ENCODE measurements around the gene KIAA0408. TPM values are rescaled to one million over a fixed set of nuclear protein-coding genes. Genes with fewer than 3 reads are reported as not detected.
"Not testable (repeated sequence)": the region's sequence is repeated elsewhere in the genome, so short reads cannot be mapped to it uniquely, and the experiment has no call there.

KIAA0408 gene
- total and polyA plus RNA-seq, 9 donors: 1.8 to 7.4 (median 4.0) TPM

DNA sequence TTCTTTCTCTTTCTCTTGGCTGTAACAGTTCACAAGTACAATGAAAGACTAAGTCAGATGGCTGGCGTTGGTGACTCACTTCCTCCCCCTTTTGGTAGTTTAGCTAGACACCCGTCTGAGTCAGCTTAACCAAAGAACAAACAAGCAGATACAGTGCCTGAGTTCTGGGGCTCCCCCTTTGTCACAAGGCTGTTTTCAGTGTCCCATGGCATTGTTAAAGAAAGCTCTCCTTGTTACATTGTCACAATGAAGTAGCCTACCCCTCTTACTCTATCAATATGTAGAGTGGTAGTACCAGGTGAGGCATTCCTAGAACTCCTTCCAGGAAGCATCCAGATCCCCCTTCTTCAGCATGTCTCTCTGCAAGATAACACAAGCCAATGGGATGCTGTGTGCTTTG lies 38.6 kb downstream of the KIAA0408 start:
- no peaks in the 10 kb centered on the region for H3K36me3 ChIP-seq
- DNase-seq: peak in 1 of 5 donors; percentile 57
- intact Hi-C loops (cut with DNase I): no loop called here
- H3K27me3 ChIP-seq: no peaks in the 10 kb centered on the region
- no peak overlapping the region for H3K27ac ChIP-seq
- no peak overlapping the region for H3K4me3 ChIP-seq
- no peaks in the 10 kb centered on the region for H3K9me3 ChIP-seq
- 2 to 13% (median 11%) methylated on average over 2 of the region's 2 CpGs for WGBS, 3 donors
- TF ChIP-seq EP300 (IDR thresholded peaks at IDR 0.05): no peak
- no peak for TF ChIP-seq POLR2A (IDR thresholded peaks at IDR 0.05)
- no peak for TF ChIP-seq CTCF (IDR thresholded peaks at IDR 0.05)
- H3K4me1 ChIP-seq (ENCODE audit: insufficient read depth): no peaks in the 10 kb centered on the region

- Histone ChIP-seq H3K4me3 (no peak overlapping the region), H3K27ac (no peak overlapping the region), H3K27me3 (no peaks in the 10 kb centered on the region), H3K36me3 (no peaks in the 10 kb centered on the region), H3K4me1 (ENCODE audit: insufficient read depth) (no peaks in the 10 kb centered on the region), H3K9me3 (no peaks in the 10 kb centered on the region)
- WGBS, 3 donors: 88 to 95% (median 90%) methylated on average over 2 of the region's 2 CpGs
- intact Hi-C loops (cut with DNase I): no loop called here
- no peak for DNase-seq
- TF ChIP-seq POLR2A (IDR thresholded peaks at IDR 0.05) (no peak), CTCF (IDR thresholded peaks at IDR 0.05) (no peak), EP300 (IDR thresholded peaks at IDR 0.05) (no peak)
Observed at GRCh38 chr6:127415096-127415495, 44.1 kb downstream of the KIAA0408 start.

DNA sequence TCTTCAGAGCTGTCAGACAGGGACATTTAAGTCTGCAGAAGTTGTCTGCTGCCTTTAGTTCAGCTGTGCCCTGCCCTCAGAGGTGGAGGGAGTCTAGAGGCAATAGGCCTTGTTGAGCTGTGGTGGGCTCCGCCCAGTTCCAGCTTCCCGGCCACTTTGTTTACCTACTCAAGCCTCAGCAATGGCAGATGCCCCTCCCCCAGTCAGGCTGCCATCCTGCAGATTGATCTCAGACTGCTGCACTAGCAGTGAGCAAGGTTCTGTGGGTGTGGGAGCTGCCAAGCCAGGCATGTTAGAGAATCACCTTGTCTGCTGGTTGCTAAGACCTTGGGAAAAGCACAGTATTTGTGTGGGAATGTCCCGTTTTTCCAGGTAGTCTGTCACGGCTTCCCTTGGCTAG lies 46.1 kb downstream of the KIAA0408 start:
- H3K4me3 ChIP-seq; DNase-seq; H3K36me3 ChIP-seq; H3K4me1 ChIP-seq (ENCODE audit: insufficient read depth); H3K27ac ChIP-seq; H3K27me3 ChIP-seq; intact Hi-C loops (cut with DNase I); H3K9me3 ChIP-seq: not testable (repeated sequence)
- WGBS, 3 donors: 69 to 77% (median 76%) methylated on average over 4 of the region's 4 CpGs

DNA sequence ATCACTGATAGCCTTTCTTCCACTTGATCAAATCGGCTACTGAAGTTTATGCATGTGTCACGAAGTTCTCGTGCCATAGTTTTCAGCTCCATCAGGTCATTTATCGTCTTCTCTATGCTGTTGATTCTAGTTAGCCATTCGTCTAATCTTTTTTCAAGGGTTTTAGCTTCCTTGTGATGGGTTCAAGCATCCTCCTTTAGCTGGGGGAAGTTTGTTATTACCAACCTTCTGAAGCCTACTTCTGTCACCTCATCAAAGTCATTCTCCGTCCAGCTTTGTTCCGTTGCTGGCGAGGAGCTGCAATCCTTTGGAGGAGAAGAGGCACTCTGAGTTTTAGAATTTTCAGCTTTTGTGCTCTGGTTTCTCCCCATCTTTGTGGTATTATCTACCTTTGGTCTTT lies 47.2 kb downstream of the KIAA0408 start:
- H3K4me1 ChIP-seq (ENCODE audit: insufficient read depth); H3K9me3 ChIP-seq; H3K36me3 ChIP-seq; intact Hi-C loops (cut with DNase I); H3K4me3 ChIP-seq; H3K27me3 ChIP-seq; DNase-seq; H3K27ac ChIP-seq: not testable (repeated sequence)
- WGBS, 3 donors: 95 to 97% (median 97%) methylated on average over 8 of the region's 8 CpGs

Small RNAs within 50 kb of the gene (small RNA-seq; reads per million reads assigned to genes)
- not detected for gene KIAA0408

Other genes starting within 250 kb of the KIAA0408 start
- gene RNF146, start 192.5 kb downstream of the KIAA0408 start, total RNA-seq: 10 to 100 TPM; 42.2 to 54.8 (median 45.8) TPM
- 10 to 100 TPM; 43.4 to 55.8 TPM for gene RNF146, start 192.5 kb downstream of the KIAA0408 start, polyA plus RNA-seq
- gene ECHDC1, start 115.8 kb downstream of the KIAA0408 start, total RNA-seq: 10 to 100 TPM; 19.3 to 40.3 (median 21.8) TPM
- 10 to 100 TPM; 23.9 to 34.9 TPM for gene ECHDC1, start 115.8 kb downstream of the KIAA0408 start, polyA plus RNA-seq
- under 1 TPM in 1 of 7 donors, not detected in 6; 0.74 TPM for gene C6orf58, start 117.8 kb upstream of the KIAA0408 start, total RNA-seq
- not detected for gene C6orf58, start 117.8 kb upstream of the KIAA0408 start, polyA plus RNA-seq